ENCODE measurements around the gene KYNU. TPM values are rescaled to one million over a fixed set of nuclear protein-coding genes. Genes with fewer than 3 reads are reported as not detected.

The KYNU gene
- total and polyA plus RNA-seq, 9 of the 15 experiments (the other 6 are each of a cell fraction or from before 2014, with no cell fraction given): 2.6 to 11.6 (median 7.2) TPM

DNA sequence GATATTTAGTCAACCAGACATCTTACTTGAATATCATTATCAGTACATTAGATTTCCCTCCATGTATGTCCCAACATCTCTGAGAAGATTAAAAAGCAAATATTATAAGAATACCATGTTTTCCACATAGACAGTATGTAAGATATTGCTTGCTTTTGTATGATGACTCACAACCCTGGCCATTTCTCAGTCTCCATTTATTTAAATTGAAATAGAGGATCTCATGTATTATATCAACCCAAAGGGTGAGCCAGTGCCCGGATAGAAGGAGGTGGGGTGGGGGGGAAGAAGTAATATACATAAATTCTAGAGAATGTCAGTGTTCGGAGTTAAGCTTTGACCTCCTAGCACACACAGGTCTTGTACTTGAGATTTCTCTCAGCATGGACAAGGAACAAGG lies 109.6 kb downstream of the KYNU start:
- intact Hi-C loops (cut with micrococcal nuclease): loop anchor here (2.0 to 10.0 kb wide), 2 partner anchors 304 to 702 kb away; no protein-coding TSS in a partner anchor
- Histone ChIP-seq H3K27ac (ENCODE audit: extremely low read depth, low read depth, low read length) (no peak overlapping the region), H3K9ac (ENCODE audit: insufficient read depth in 1 of 2, low read depth in 2 of 2, low read length in 2 of 2) (no peak overlapping the region), H3K27me3 (ENCODE audit: control insufficient read depth in 2 of 2, insufficient read depth in 2 of 2, low read length in 2 of 2) (no peaks in the 10 kb centered on the region), H3K4me3 (no peak overlapping the region), H3K79me2 (ENCODE audit: control insufficient read depth, insufficient read depth, low read length) (no peaks in the 10 kb centered on the region), H3K9me3 (replicated peaks; ENCODE audit: control insufficient read depth, insufficient read depth, low read depth, low read length) (no peaks in the 10 kb centered on the region), H2AFZ (ENCODE audit: low read depth, low read length) (no peak overlapping the region), H3K36me3 (ENCODE audit: control insufficient read depth, insufficient read depth, low read length) (no peaks in the 10 kb centered on the region), H4K20me1 (replicated peaks; ENCODE audit: control insufficient read depth, insufficient read depth, low read length) (no peaks in the 10 kb centered on the region), H3K9me1 (ENCODE audit: control insufficient read depth, insufficient read depth, low read length) (no peaks in the 10 kb centered on the region), H3K4me1 (replicated peaks in 1 of 2; ENCODE audit: control insufficient read depth in 2 of 2, insufficient read depth in 2 of 2, low read length in 2 of 2) (no peaks in the 10 kb centered on the region), H3K4me2 (ENCODE audit: insufficient read depth, low read length) (no peak overlapping the region)
- FAIRE-seq (no peak), ATAC-seq (no peak), DNase-seq (ENCODE audit: extremely low read depth in 1 of 4, low spot score in 3 of 4) (no peak)
- 3% methylated on average over 2 of the region's 2 CpGs for WGBS (ENCODE audit: insufficient coverage, low coverage, missing lambda C conversion rate)
- POLR2A ChIA-PET: no interaction called here
- CTCF ChIA-PET (ENCODE audit: low intra/inter-chr PET ratio): no interaction called here
- in situ Hi-C loops (cut with MboI): loop anchor here (25.0 kb wide), 1 partner anchor 300 kb away; no protein-coding TSS in a partner anchor
- no TSS peak for BruUV-seq (replicated peaks)
- TF ChIP-seq KAT2B (IDR thresholded peaks at IDR 0.05; ENCODE audit: low read depth, low read length): no peak
- no peak for TF ChIP-seq CBFA2T2 (conservative IDR thresholded peaks at IDR 0.05)
- TF ChIP-seq CTCFL (IDR thresholded peaks at IDR 0.05; ENCODE audit: borderline replicate concordance, insufficient read depth, low read depth, low read length, poor library complexity, severe bottlenecking): no peak
- TF ChIP-seq U2AF1 (optimal IDR thresholded peaks at IDR 0.05; ENCODE audit: low read depth, low read length): no peak
- no peak for TF ChIP-seq SIRT6 (IDR thresholded peaks at IDR 0.05; ENCODE audit: low read depth, low read length)
- no peak for TF ChIP-seq RBFOX2 (IDR thresholded peaks at IDR 0.05; ENCODE audit: low read depth, low read length)
- TF ChIP-seq ZFP91 (CRISPR knock-in tag; IDR thresholded peaks at IDR 0.05): no peak
- TF ChIP-seq XRCC4 (IDR thresholded peaks at IDR 0.05; ENCODE audit: extremely low read depth, insufficient read depth, insufficient read length): no peak
- no peak for TF ChIP-seq ZNF12 (CRISPR knock-in tag; IDR thresholded peaks at IDR 0.05)
- TF ChIP-seq GMEB1 (CRISPR knock-in tag; IDR thresholded peaks at IDR 0.05): no peak
- TF ChIP-seq PHF8 (IDR thresholded peaks at IDR 0.05; ENCODE audit: borderline replicate concordance, low read length): no peak
- TF ChIP-seq E4F1 (CRISPR knock-in tag; IDR thresholded peaks at IDR 0.05; ENCODE audit: borderline replicate concordance): no peak
- no peak for TF ChIP-seq ZNF699 (CRISPR knock-in tag; IDR thresholded peaks at IDR 0.05; ENCODE audit: insufficient replicate concordance)
- no peak for TF ChIP-seq RBM34 (IDR thresholded peaks at IDR 0.05; ENCODE audit: borderline replicate concordance, insufficient read depth, low read length)

All from K562 (cell line).